HepG2 (cell line): ENCODE results near the gene PRM2. TPM values are rescaled to one million over a fixed set of nuclear protein-coding genes. Genes with fewer than 3 reads are reported as not detected.

Source experiments
- FOXA1 ChIP-seq, 2 experiments: fragments of 450-650 bp in 1 of 2; sonication (generic) in 1 of 2; formaldehyde crosslinking in 1 of 2; IDR thresholded peaks; 2 replicates each; pipeline versions ENCODE4 v1.4.0 to v1.6.1; 2016 to 2020; ENCODE audit warnings: missing genetic modification reagents in 1 of 2
- FOXK1 ChIP-seq: sonication (generic); formaldehyde crosslinking; IDR thresholded peaks from 2 replicates; pipeline ENCODE4 v1.4.0; 2020; ENCODE audit warnings: low read depth, missing genetic modification reagents, borderline replicate concordance
- JARID2 ChIP-seq: sonication (generic); formaldehyde crosslinking; IDR thresholded peaks from 2 replicates; pipeline ENCODE4 v1.8.1; 2023; ENCODE audit warnings: missing genetic modification reagents, inconsistent platforms; ENCODE audit not compliant: insufficient replicate concordance
- KDM2A ChIP-seq: sonication (generic); formaldehyde crosslinking; IDR thresholded peaks from 2 replicates; pipeline ENCODE4 v1.4.0; 2020; ENCODE audit warnings: low read depth, missing genetic modification reagents, borderline replicate concordance
- KLF9 ChIP-seq: IDR thresholded peaks from 2 replicates; pipeline ENCODE4 v1.6.1; 2016; ENCODE audit warnings: low read depth
- NCOA5 ChIP-seq: sonication (generic); formaldehyde crosslinking; IDR thresholded peaks from 2 replicates; pipeline ENCODE4 v1.4.0; 2020; ENCODE audit warnings: missing genetic modification reagents
- PRPF4 ChIP-seq: fragments of 200-400 bp; formaldehyde crosslinking; IDR thresholded peaks from 2 replicates; pipeline ENCODE4 v1.6.1; 2016; ENCODE audit warnings: low read length, low read depth; ENCODE audit not compliant: poor library complexity, severe bottlenecking
- REPIN1 ChIP-seq: sonication (generic); formaldehyde crosslinking; IDR thresholded peaks from 2 replicates; pipeline ENCODE4 v1.8.0; 2022; ENCODE audit warnings: missing genetic modification reagents, low read depth, mild to moderate bottlenecking, borderline replicate concordance
- SALL1 ChIP-seq: sonication (generic); formaldehyde crosslinking; IDR thresholded peaks from 2 replicates; pipeline ENCODE4 v1.8.0; 2022; ENCODE audit warnings: mild to moderate bottlenecking, missing genetic modification reagents
- SAP130 ChIP-seq: IDR thresholded peaks from 2 replicates; pipeline ENCODE4 v1.6.1; 2016; ENCODE audit warnings: low read depth
- SATB2 ChIP-seq: sonication (generic); formaldehyde crosslinking; IDR thresholded peaks from 2 replicates; pipeline ENCODE4 v1.5.0; 2020; ENCODE audit warnings: missing genetic modification reagents
- SRF ChIP-seq: IDR thresholded peaks from 2 replicates; pipeline ENCODE4 v1.6.1; 2011; ENCODE audit warnings: mild to moderate bottlenecking, low read depth, low read length, moderate library complexity
- XRCC5 ChIP-seq: fragments of 200-400 bp; formaldehyde crosslinking; optimal IDR thresholded peaks from 2 replicates; pipeline ENCODE3; 2017; ENCODE audit warnings: mild to moderate bottlenecking, low read length
- ZBTB46 ChIP-seq: sonication (generic); formaldehyde crosslinking; IDR thresholded peaks from 2 replicates; pipeline ENCODE4 v1.4.0; 2020; ENCODE audit warnings: mild to moderate bottlenecking, missing genetic modification reagents, borderline replicate concordance
- ZFP36L2 ChIP-seq: sonication (generic); formaldehyde crosslinking; IDR thresholded peaks from 2 replicates; pipeline ENCODE4 v1.4.0; 2020; ENCODE audit warnings: missing genetic modification reagents
- ZFP41 ChIP-seq: sonication (generic); formaldehyde crosslinking; IDR thresholded peaks from 2 replicates; pipeline ENCODE4 v1.4.0; 2020; ENCODE audit warnings: mild to moderate bottlenecking, missing genetic modification reagents, borderline replicate concordance
- ZFP62 ChIP-seq: sonication (generic); formaldehyde crosslinking; IDR thresholded peaks from 2 replicates; pipeline ENCODE4 v1.4.0; 2020; ENCODE audit warnings: missing genetic modification reagents
- ZFYVE20 ChIP-seq: sonication (generic); formaldehyde crosslinking; IDR thresholded peaks from 2 replicates; pipeline ENCODE4 v1.8.0; 2023; ENCODE audit warnings: low read depth, mild to moderate bottlenecking, moderate library complexity, missing genetic modification reagents, borderline replicate concordance
- ZNF274 ChIP-seq: sonication (generic); formaldehyde crosslinking; IDR thresholded peaks from 2 replicates; pipeline ENCODE4 v1.5.1; 2020; ENCODE audit warnings: mild to moderate bottlenecking, missing genetic modification reagents
- ZNF446 ChIP-seq: sonication (generic); formaldehyde crosslinking; IDR thresholded peaks from 2 replicates; pipeline ENCODE4 v1.5.0; 2020; ENCODE audit warnings: mild to moderate bottlenecking, missing genetic modification reagents
- ZNF460 ChIP-seq: sonication (generic); formaldehyde crosslinking; IDR thresholded peaks from 2 replicates; pipeline ENCODE4 v1.5.1; 2020; ENCODE audit warnings: missing genetic modification reagents, mild to moderate bottlenecking, borderline replicate concordance
- ZSCAN31 ChIP-seq: sonication (generic); formaldehyde crosslinking; IDR thresholded peaks from 2 replicates; pipeline ENCODE4 v1.5.0; 2020; ENCODE audit warnings: low read depth, mild to moderate bottlenecking, missing genetic modification reagents
- polyA plus RNA-seq, 8 experiments: library from polyadenylated mRNA; depleted of rRNA in 3 of 8; stranded (reverse) in 7 of 8; unstranded in 1 of 8; fragments of >200 nt; fragmentation: Illumina TruSeq in 4 of 8; extraction: Trizol in 4 of 8; gene quantifications; 2 replicates each; pipeline versions ENCODE4 v1.2.1 to v1.2.3, GENCODE V29; 2011 to 2016; ENCODE audit warnings: low read depth in 4 of 8, missing spikeins in 1 of 8, mixed read lengths in 1 of 8; ENCODE audit not compliant: insufficient read depth in 1 of 8
- total RNA-seq, 5 experiments: library from RNA; depleted of rRNA; stranded (reverse); fragments of >200 nt; fragmentation: Illumina TruSeq; extraction: Trizol; gene quantifications; 2 replicates each; pipeline ENCODE4 v1.2.3, GENCODE V29; 2016; ENCODE audit warnings: low read depth in 1 of 5
- TF ChIP-seq, protein P1 (sequence below): sonication (generic); formaldehyde crosslinking; IDR thresholded peaks from 2 replicates; pipeline ENCODE4 v1.8.0; 2022; ENCODE audit warnings: missing genetic modification reagents, mild to moderate bottlenecking, moderate library complexity, borderline replicate concordance
- TF ChIP-seq, protein P2 (sequence below): sonication (generic); formaldehyde crosslinking; IDR thresholded peaks from 2 replicates; pipeline ENCODE4 v1.5.0; 2020; ENCODE audit warnings: missing genetic modification reagents
- TF ChIP-seq, protein P3 (sequence below): sonication (generic); formaldehyde crosslinking; IDR thresholded peaks from 2 replicates; pipeline ENCODE4 v1.5.0; 2020; ENCODE audit warnings: missing genetic modification reagents

Gene PRM2
- total and polyA plus RNA-seq, 2 of the 13 experiments (the other 11 are each of a cell fraction or from before 2014, with no cell fraction given) = 0.54 TPM; not detected in 1

DNA sequence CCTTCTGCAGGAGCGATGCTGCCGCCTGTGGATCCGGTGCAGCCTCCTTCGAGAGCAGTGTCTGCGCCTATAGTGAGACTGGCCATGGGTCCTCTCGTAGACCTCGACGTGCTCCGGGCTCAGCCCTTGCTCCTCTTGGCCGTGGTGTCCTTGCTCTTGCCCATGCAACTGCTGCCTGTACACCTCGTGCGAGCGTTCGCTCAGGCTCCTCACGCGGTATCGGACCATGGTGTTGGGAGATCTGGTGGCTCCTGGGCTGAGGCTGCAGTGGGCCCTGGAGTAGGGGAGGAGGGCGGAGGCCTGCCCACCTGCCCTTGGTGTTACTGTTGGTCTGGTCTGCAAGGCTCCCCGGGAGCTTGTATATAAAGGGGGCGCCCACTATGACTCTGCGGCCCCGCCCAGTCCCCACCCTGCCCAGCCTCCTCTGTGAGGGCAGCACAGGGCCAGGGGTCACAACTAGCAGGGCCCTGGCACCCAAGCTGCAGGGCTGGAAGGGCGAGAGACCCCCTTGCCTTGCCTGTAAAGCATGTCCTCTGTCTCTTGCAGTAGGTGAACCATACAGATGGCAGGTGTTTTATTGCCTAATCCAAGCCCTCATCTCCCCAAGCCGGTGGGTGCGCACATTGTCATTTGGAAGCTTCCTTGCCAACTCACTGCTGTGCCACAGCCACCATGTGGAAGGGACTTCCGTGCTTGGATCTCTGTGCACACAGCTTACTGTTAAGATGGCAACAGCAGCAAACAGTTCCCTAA lies at the start of gene PRM2 (continued):
- TF ChIP-seq, protein P1, sequence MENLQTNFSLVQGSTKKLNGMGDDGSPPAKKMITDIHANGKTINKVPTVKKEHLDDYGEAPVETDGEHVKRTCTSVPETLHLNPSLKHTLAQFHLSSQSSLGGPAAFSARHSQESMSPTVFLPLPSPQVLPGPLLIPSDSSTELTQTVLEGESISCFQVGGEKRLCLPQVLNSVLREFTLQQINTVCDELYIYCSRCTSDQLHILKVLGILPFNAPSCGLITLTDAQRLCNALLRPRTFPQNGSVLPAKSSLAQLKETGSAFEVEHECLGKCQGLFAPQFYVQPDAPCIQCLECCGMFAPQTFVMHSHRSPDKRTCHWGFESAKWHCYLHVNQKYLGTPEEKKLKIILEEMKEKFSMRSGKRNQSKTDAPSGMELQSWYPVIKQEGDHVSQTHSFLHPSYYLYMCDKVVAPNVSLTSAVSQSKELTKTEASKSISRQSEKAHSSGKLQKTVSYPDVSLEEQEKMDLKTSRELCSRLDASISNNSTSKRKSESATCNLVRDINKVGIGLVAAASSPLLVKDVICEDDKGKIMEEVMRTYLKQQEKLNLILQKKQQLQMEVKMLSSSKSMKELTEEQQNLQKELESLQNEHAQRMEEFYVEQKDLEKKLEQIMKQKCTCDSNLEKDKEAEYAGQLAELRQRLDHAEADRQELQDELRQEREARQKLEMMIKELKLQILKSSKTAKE (CRISPR knock-in tag) = no peak
- TF ChIP-seq ZFP62 (CRISPR knock-in tag) = no peak
- no peak for TF ChIP-seq REPIN1 (CRISPR knock-in tag)
- TF ChIP-seq KDM2A = no peak
- no peak for TF ChIP-seq ZNF446 (CRISPR knock-in tag)
- no peak for TF ChIP-seq ZFP41 (CRISPR knock-in tag)
- no peak for TF ChIP-seq ZSCAN31 (CRISPR knock-in tag)
- TF ChIP-seq NCOA5 = no peak
- TF ChIP-seq ZNF460 (CRISPR knock-in tag) = no peak
- no peak for TF ChIP-seq FOXA1 (IDR thresholded peaks at IDR 0.05)
- 0 out of 2 replicates have a peak, but pooled peaks have one; percentile 6 for TF ChIP-seq FOXA1 (CRISPR knock-in tag; IDR thresholded peaks at IDR 0.05)
- TF ChIP-seq, protein P2, sequence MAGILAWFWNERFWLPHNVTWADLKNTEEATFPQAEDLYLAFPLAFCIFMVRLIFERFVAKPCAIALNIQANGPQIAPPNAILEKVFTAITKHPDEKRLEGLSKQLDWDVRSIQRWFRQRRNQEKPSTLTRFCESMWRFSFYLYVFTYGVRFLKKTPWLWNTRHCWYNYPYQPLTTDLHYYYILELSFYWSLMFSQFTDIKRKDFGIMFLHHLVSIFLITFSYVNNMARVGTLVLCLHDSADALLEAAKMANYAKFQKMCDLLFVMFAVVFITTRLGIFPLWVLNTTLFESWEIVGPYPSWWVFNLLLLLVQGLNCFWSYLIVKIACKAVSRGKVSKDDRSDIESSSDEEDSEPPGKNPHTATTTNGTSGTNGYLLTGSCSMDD (CRISPR knock-in tag) = no peak
- TF ChIP-seq ZFP36L2 (CRISPR knock-in tag) = no peak
- TF ChIP-seq SALL1 (CRISPR knock-in tag) = 0 out of 2 replicates have a peak, but pooled peaks have one; percentile 3
- no peak for TF ChIP-seq ZFYVE20 (CRISPR knock-in tag)
- 0 out of 2 replicates have a peak, but pooled peaks have one; percentile 22 for TF ChIP-seq ZBTB46
- no peak for TF ChIP-seq JARID2 (CRISPR knock-in tag)
- TF ChIP-seq, protein P3, sequence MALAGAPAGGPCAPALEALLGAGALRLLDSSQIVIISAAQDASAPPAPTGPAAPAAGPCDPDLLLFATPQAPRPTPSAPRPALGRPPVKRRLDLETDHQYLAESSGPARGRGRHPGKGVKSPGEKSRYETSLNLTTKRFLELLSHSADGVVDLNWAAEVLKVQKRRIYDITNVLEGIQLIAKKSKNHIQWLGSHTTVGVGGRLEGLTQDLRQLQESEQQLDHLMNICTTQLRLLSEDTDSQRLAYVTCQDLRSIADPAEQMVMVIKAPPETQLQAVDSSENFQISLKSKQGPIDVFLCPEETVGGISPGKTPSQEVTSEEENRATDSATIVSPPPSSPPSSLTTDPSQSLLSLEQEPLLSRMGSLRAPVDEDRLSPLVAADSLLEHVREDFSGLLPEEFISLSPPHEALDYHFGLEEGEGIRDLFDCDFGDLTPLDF (CRISPR knock-in tag) = no peak
- TF ChIP-seq ZNF274 = 0 out of 2 replicates have a peak, but pooled peaks have one; percentile 7
- TF ChIP-seq SAP130 (CRISPR knock-in tag) = no peak
- TF ChIP-seq SATB2 (CRISPR knock-in tag) = no peak
- no peak for TF ChIP-seq KLF9
- TF ChIP-seq SRF = no peak
- TF ChIP-seq PRPF4 = no peak
- no peak for TF ChIP-seq FOXK1 (CRISPR knock-in tag)
- no peak for TF ChIP-seq XRCC5
